ENCODE results near the gene GNE.
A peak's percentile ranks its signal among the peaks of the same experiment; 100 is the strongest.

Gene GNE

DNA sequence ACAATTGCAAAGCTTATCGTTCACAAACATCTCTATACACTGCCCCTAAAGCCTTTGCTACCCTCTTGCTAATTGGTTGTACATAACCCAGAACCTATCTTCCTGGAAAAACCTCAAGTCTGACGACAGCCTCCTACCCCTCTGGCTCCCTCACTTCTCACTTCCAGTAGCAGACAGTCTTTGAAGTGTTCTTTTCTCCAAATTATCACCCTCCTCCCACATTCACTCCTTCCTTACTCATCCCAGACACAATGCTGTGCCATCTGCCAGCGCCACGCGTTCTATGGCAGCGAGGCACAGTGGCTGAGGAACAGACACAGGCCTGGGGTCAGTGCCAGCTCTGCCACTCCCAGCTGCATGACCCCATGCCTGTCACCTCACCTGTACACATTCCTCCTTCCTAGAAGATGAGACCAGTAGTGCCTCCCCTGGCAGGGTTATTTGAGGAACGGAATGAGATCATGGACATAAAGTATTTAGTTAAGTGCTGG lies 39.8 kb downstream of the GNE start:
- no peak overlapping the region for H3K4me3 ChIP-seq (replicated peaks in 1 of 2; ENCODE audit: low read depth in 2 of 2, low read length in 2 of 2)
- no peak for TF ChIP-seq CTCF (IDR thresholded peaks at IDR 0.05; ENCODE audit: low read depth, low read length)
- DNase-seq (ENCODE audit: low read depth in 2 of 2), result no peak

DNA sequence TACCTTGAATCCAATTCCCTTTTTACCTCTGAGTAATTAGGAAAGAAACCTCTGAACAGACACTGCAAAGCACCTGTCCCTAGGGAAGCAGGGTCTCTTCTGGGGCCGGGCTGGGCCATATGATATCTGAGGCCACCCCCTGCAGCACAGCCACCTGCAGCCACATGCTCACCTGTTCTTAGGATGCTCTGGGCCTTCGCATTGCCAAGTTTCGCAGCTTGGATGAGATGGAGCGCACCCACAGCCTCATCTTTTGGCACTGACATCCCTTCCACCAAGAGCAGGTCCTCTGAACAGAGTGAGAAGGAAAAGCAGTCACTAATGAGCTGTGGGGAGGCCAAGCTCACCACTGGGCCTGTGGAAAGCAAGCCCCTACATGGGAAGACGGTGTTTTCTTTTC lies 40.2 kb downstream of the GNE start:
- DNase-seq (ENCODE audit: low read depth in 2 of 2), result no peak
- no peak overlapping the region for H3K4me3 ChIP-seq (replicated peaks in 1 of 2; ENCODE audit: low read depth in 2 of 2, low read length in 2 of 2)
- no peak for TF ChIP-seq CTCF (IDR thresholded peaks at IDR 0.05; ENCODE audit: low read depth, low read length)

- no peak overlapping the region for H3K4me3 ChIP-seq (replicated peaks in 1 of 2; ENCODE audit: low read depth in 2 of 2, low read length in 2 of 2)
- DNase-seq (ENCODE audit: low read depth in 2 of 2), result no peak
- TF ChIP-seq CTCF (IDR thresholded peaks at IDR 0.05; ENCODE audit: low read depth, low read length), result no peak
Observed at GRCh38 chr9:36217256-36217968, 40.8 kb downstream of the GNE start.

GRCh38 chr9:36214571-36214970 lies 43.7 kb downstream of the GNE start:
- DNase-seq (ENCODE audit: low read depth in 2 of 2), result peak; percentile 54 to 69
- TF ChIP-seq CTCF (IDR thresholded peaks at IDR 0.05; ENCODE audit: low read depth, low read length), result no peak
- H3K4me3 ChIP-seq (replicated peaks in 1 of 2; ENCODE audit: low read depth in 2 of 2, low read length in 2 of 2), result no peak overlapping the region

GRCh38 chr9:36213989-36214388 lies 44.3 kb downstream of the GNE start:
- TF ChIP-seq CTCF (IDR thresholded peaks at IDR 0.05; ENCODE audit: low read depth, low read length), result no peak
- no peak overlapping the region for H3K4me3 ChIP-seq (replicated peaks in 1 of 2; ENCODE audit: low read depth in 2 of 2, low read length in 2 of 2)

DNA sequence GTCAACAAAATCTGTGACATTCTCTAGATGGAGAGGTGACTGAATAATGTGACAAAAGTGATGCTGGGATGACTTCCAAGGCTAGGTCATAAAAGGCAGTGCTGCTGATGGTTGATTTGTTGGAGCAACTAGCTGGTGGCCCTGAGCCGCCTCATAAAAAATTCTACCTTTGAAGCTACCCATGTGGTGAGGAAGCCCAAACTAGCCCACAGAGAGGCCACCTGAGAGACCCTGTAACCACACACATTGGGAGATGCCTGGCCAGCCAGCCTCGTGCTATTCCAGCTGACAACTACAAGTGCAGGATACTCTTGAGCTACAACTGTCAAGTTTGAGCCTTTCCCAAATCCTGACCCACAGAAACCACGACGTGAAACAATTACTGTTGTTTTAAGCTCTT lies 44.9 kb downstream of the GNE start:
- DNase-seq (ENCODE audit: low read depth in 2 of 2), result no peak
- TF ChIP-seq CTCF (IDR thresholded peaks at IDR 0.05; ENCODE audit: low read depth, low read length), result no peak
- H3K4me3 ChIP-seq (replicated peaks in 1 of 2; ENCODE audit: low read depth in 2 of 2, low read length in 2 of 2), result no peak overlapping the region

More at GRCh38 chr9:36213989-36214388, 44.3 kb downstream of the GNE start:
- peak in 1 of 2 donors; percentile 20 for DNase-seq (ENCODE audit: low read depth in 2 of 2)

DNA sequence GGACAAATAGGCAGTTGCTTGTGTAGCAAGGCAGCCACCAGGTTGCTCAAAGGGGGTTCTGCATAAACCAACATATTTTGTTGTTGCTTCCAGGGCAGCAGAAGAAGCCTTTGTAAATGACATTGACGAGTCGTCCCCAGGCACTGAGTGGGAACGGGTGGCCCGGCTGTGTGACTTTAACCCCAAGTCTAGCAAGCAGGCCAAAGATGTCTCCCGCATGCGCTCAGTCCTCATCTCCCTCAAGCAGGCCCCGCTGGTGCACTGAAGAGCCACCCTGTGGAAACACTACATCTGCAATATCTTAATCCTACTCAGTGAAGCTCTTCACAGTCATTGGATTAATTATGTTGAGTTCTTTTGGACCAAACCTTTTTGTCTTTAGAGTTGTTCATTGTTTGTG lies 46.7 kb downstream of the GNE start:
- TF ChIP-seq CTCF (IDR thresholded peaks at IDR 0.05; ENCODE audit: low read depth, low read length), result no peak
- no peak overlapping the region for H3K4me3 ChIP-seq (replicated peaks in 1 of 2; ENCODE audit: low read depth in 2 of 2, low read length in 2 of 2)
- no peak for DNase-seq (ENCODE audit: low read depth in 2 of 2)

Data from cardiac fibroblast (primary cell).